A549 (cell line): ENCODE results near the gene ROBO3. TPM values are rescaled to one million over a fixed set of nuclear protein-coding genes. Genes with fewer than 3 reads are reported as not detected.
A peak's percentile ranks its signal among the peaks of the same experiment; 100 is the strongest.

Experiments
- ATAC-seq, 2 experiments: fragments of 200-7000 bp in 1 of 2; fragments of >200 bp in 1 of 2; cut with Nextera tagmentation in 1 of 2; cut with Tn5 transposase in 1 of 2; 3 replicates each; pipeline versions ENCODE4 v1.8.0 to v1.9.1; 2018 to 2020; ENCODE audit warnings: mild to moderate bottlenecking in 1 of 2, moderate library complexity in 1 of 2
- CTCF ChIA-PET: fragments of 300-600 bp; sonication (Branson Sonifier 250); formaldehyde crosslinking; extraction: SDS; loops from one replicate; lab custom pipeline; 2021; ENCODE audit warnings: antibody characterized with exemption, inconsistent platforms; lab: Yijun Ruan, JAX
- POLR2A ChIA-PET: fragments of 350-600 bp; formaldehyde crosslinking; extraction: SDS; loops from one replicate; lab custom pipeline; 2021; ENCODE audit warnings: antibody characterized with exemption, inconsistent platforms; lab: Yijun Ruan, JAX
- DNase-seq, 2 experiments: peaks; one replicate each; pipeline versions ENCODE4 v3.0.0 to v3.0.0-alpha.2; 2011 to 2016; ENCODE audit warnings: low read depth in 1 of 2, low spot score in 1 of 2
- FAIRE-seq: peaks from 2 replicates; lab custom pipeline; 2011; peaks lifted over from hg19 to GRCh38; lab: Jason Lieb, UNC
- H3K27ac ChIP-seq, 2 experiments: fragments of >200 bp; sonication (Bioruptor Twin); formaldehyde crosslinking; 3 replicates each; pipeline ENCODE4 v1.5.1; 2016 to 2017
- H3K4me1 ChIP-seq: fragments of >200 bp; sonication (Bioruptor Twin); formaldehyde crosslinking; 3 replicates; pipeline ENCODE4 v1.6.1; 2016
- H3K4me2 ChIP-seq: fragments of >200 bp; sonication (Bioruptor Twin); formaldehyde crosslinking; 3 replicates; pipeline ENCODE4 v1.6.1; 2016
- H3K4me3 ChIP-seq: fragments of >200 bp; sonication (Bioruptor Twin); formaldehyde crosslinking; 3 replicates; pipeline ENCODE4 v1.5.1; 2016
- H3K9me3 ChIP-seq: fragments of >200 bp; sonication (Bioruptor Twin); formaldehyde crosslinking; 3 replicates; pipeline ENCODE4 v1.6.1; 2016
- BHLHE40 ChIP-seq: IDR thresholded peaks from 2 replicates; pipeline ENCODE4 v1.6.1; 2012; ENCODE audit warnings: low read depth, low read length, inconsistent platforms
- CEBPB ChIP-seq, 2 experiments: fragments of >200 bp in 1 of 2; sonication (Bioruptor Twin) in 1 of 2; formaldehyde crosslinking in 1 of 2; IDR thresholded peaks; 2 replicates each; pipeline ENCODE4 v1.6.1; 2012 to 2016
- EHF ChIP-seq: fragments of 250-450 bp; sonication (Bioruptor Pico); IDR thresholded peaks from 2 replicates; pipeline ENCODE4 v1.5.0; 2020; ENCODE audit warnings: mild to moderate bottlenecking
- FOSL2 ChIP-seq, 2 experiments: fragments of 450-650 bp in 1 of 2; fragments of >200 bp in 1 of 2; sonication (Bioruptor Twin) in 1 of 2; formaldehyde crosslinking; IDR thresholded peaks; 2 replicates each; pipeline versions ENCODE4 v1.5.0 to v1.6.1; 2016 to 2020; ENCODE audit warnings: mild to moderate bottlenecking in 1 of 2, moderate library complexity in 1 of 2
- FOXS1 ChIP-seq: fragments of 250-450 bp; sonication (Bioruptor Pico); IDR thresholded peaks from 2 replicates; pipeline ENCODE4 v1.5.0; 2020; ENCODE audit warnings: mild to moderate bottlenecking, moderate library complexity
- HDAC2 ChIP-seq: fragments of 200-600 bp; sonication (generic); IDR thresholded peaks from 2 replicates; pipeline ENCODE4 v1.6.1; 2016
- HEYL ChIP-seq: fragments of 250-450 bp; sonication (Bioruptor Pico); IDR thresholded peaks from 2 replicates; pipeline ENCODE4 v1.8.0; 2021; ENCODE audit warnings: mild to moderate bottlenecking, moderate library complexity
- HMGXB4 ChIP-seq: fragments of 250-450 bp; sonication (Bioruptor Pico); IDR thresholded peaks from 2 replicates; pipeline ENCODE4 v1.5.0; 2021; ENCODE audit warnings: mild to moderate bottlenecking, moderate library complexity, borderline replicate concordance
- HOXA7 ChIP-seq: fragments of 250-450 bp; sonication (Bioruptor Pico); IDR thresholded peaks from 2 replicates; pipeline ENCODE4 v1.5.0; 2020; ENCODE audit warnings: mild to moderate bottlenecking, moderate library complexity
- HOXB13 ChIP-seq: fragments of 250-450 bp; sonication (Bioruptor Pico); IDR thresholded peaks from 2 replicates; pipeline ENCODE4 v1.5.0; 2020; ENCODE audit warnings: low read depth, mild to moderate bottlenecking, moderate library complexity
- JUN ChIP-seq, 2 experiments: fragments of >200 bp; sonication (Bioruptor Twin); formaldehyde crosslinking; IDR thresholded peaks; 2 replicates in 1 of 2; 3 replicates in 1 of 2; pipeline ENCODE4 v1.6.1; 2016 to 2017
- JUNB ChIP-seq: fragments of >200 bp; sonication (Bioruptor Twin); formaldehyde crosslinking; IDR thresholded peaks from 2 replicates; pipeline ENCODE4 v1.6.1; 2016
- KDM1A ChIP-seq: fragments of 200-600 bp; sonication (generic); IDR thresholded peaks from 2 replicates; pipeline ENCODE4 v1.6.1; 2016; ENCODE audit warnings: low read depth, mild to moderate bottlenecking
- NFE2L2 ChIP-seq: fragments of 150-350 bp; conservative IDR thresholded peaks from 2 replicates; pipeline ENCODE4 v1.6.1; 2014; ENCODE audit warnings: low read length
- NR3C1 ChIP-seq: fragments of >200 bp; sonication (Bioruptor Twin); formaldehyde crosslinking; IDR thresholded peaks from 3 replicates; pipeline ENCODE4 v1.6.1; 2017
- POLR2A ChIP-seq: IDR thresholded peaks from 2 replicates; pipeline ENCODE4 v1.6.1; 2012; ENCODE audit warnings: mild to moderate bottlenecking, low read length
- RARB ChIP-seq: fragments of 250-450 bp; sonication (Bioruptor Pico); IDR thresholded peaks from 2 replicates; pipeline ENCODE4 v1.8.0; 2021; ENCODE audit warnings: mild to moderate bottlenecking, moderate library complexity
- RFX5 ChIP-seq: fragments of 450-650 bp; IDR thresholded peaks from 2 replicates; pipeline ENCODE4 v1.7.1; 2014; ENCODE audit warnings: antibody characterized with exemption, mild to moderate bottlenecking, moderate library complexity
- SREBF2 ChIP-seq: fragments of 450-650 bp; IDR thresholded peaks from 2 replicates; pipeline ENCODE4 v1.6.1; 2014; ENCODE audit warnings: mild to moderate bottlenecking, moderate library complexity
- WGBS: methylation state at CpG from one replicate; pipeline ENCODE4 v1.1.6; 2017; ENCODE audit errors: missing lambda C conversion rate; 5-methylcytosine and 5-hydroxymethylcytosine counted together
- polyA plus RNA-seq, 4 experiments: library from polyadenylated mRNA; depleted of rRNA in 3 of 4; stranded (reverse); fragments of >200 nt; fragmentation: RNase III in 1 of 4; extraction: RNeasy Plus Mini Kit Qiagen cat#74134 plus additional on column Dnase treatment in 1 of 4; gene quantifications; 2 replicates in 3 of 4; 3 replicates in 1 of 4; pipeline ENCODE4 v1.2.3, GENCODE V29; 2011 to 2017
- TF ChIP-seq, protein P1 (sequence below): fragments of 150-350 bp; IDR thresholded peaks from 2 replicates; pipeline ENCODE4 v1.6.1; 2014; ENCODE audit warnings: low read depth, mild to moderate bottlenecking, low read length

ROBO3 gene
- polyA plus RNA-seq, 2 of the 4 experiments (the other 2 are of a cell fraction) = 2.1 to 2.8 TPM

DNA sequence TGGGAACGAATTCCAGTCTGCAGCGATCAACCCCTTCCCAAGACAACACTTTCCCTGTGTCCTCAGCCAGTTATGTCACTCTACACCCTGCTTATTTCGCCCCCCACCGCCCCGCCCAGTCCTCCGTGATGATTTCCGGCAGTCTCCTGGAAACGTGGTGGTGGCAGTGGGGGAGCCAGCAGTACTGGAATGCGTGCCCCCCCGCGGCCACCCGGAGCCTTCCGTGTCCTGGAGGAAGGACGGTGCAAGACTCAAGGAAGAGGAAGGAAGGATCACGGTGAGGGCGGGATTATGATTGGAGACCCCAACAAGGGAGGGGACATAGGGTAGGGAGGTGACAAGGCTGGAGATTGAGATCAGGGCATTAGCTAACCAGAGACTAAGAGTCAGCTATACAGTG lies 4.1 kb downstream of the ROBO3 start:
- no peak for DNase-seq
- peak overlapping the region; percentile 64 for H3K4me2 ChIP-seq
- no peak for ATAC-seq
- ChIA-PET POLR2A (no interaction called here), CTCF (interaction anchor here (0.8 to 4.6 kb wide), 5 partner anchors 10 to 206 kb away, joined by 3 to 22 read pairs (median 3); no protein-coding TSS in a partner anchor)
- 0 out of 3 replicates have a peak, but pooled peaks cover 3% of the 10 kb centered on the region for H3K9me3 ChIP-seq
- no peak overlapping the region for H3K27ac ChIP-seq
- H3K4me1 ChIP-seq = peaks cover 8% of the 10 kb centered on the region; the same call in 2 of the 3 replicates
- H3K4me3 ChIP-seq = no peak overlapping the region
- no peak for TF ChIP-seq NFE2L2
- TF ChIP-seq FOSL2 (IDR thresholded peaks at IDR 0.05) = no peak
- no peak for TF ChIP-seq FOSL2 (CRISPR knock-in tag; IDR thresholded peaks at IDR 0.05)
- WGBS = 20% methylated on average over 10 of the region's 16 CpGs
- FAIRE-seq = no peak

GRCh38 chr11:124869856-124870387 lies 4.7 kb downstream of the ROBO3 start:
- ATAC-seq = no peak
- ChIA-PET POLR2A (no interaction called here), CTCF (interaction anchor here (0.8 to 1.4 kb wide), 3 partner anchors 32 to 207 kb away, joined by 3 to 5 read pairs (median 3); no protein-coding TSS in a partner anchor)
- TF ChIP-seq EHF (CRISPR knock-in tag) (no peak), KDM1A (no peak), HOXA7 (no peak), HMGXB4 (CRISPR knock-in tag) (no peak), HOXB13 (CRISPR knock-in tag) (no peak), JUN (IDR thresholded peaks at IDR 0.05) (no peak), BHLHE40 (no peak), FOXS1 (no peak), RFX5 (no peak), POLR2A (no peak)
- TF ChIP-seq, protein P1, sequence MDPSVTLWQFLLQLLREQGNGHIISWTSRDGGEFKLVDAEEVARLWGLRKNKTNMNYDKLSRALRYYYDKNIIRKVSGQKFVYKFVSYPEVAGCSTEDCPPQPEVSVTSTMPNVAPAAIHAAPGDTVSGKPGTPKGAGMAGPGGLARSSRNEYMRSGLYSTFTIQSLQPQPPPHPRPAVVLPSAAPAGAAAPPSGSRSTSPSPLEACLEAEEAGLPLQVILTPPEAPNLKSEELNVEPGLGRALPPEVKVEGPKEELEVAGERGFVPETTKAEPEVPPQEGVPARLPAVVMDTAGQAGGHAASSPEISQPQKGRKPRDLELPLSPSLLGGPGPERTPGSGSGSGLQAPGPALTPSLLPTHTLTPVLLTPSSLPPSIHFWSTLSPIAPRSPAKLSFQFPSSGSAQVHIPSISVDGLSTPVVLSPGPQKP = no peak
- 65% methylated on average over 9 of the region's 14 CpGs for WGBS
- H3K27ac ChIP-seq = no peak overlapping the region
- peaks cover 8% of the 10 kb centered on the region; the same call in 2 of the 3 replicates for H3K4me1 ChIP-seq
- 0 out of 3 replicates have a peak, but pooled peaks cover 3% of the 10 kb centered on the region for H3K9me3 ChIP-seq
- no peak overlapping the region for H3K4me2 ChIP-seq
- no peak overlapping the region for H3K4me3 ChIP-seq
- no peak for FAIRE-seq
- no peak for DNase-seq

- Histone ChIP-seq H3K4me3 (no peak overlapping the region), H3K4me1 (peaks cover 4% of the 10 kb centered on the region; the same call in 2 of the 3 replicates), H3K9me3 (0 out of 3 replicates have a peak, but pooled peaks cover 3% of the 10 kb centered on the region), H3K4me2 (no peak overlapping the region), H3K27ac (no peak overlapping the region)
- FAIRE-seq = no peak
- 82% methylated on average over 7 of the region's 7 CpGs for WGBS
- ChIA-PET POLR2A (no interaction called here), CTCF (interaction anchor here (0.8 kb wide), 1 partner anchor 124 kb away, joined by 3 read pairs; no protein-coding TSS in a partner anchor)
- DNase-seq = no peak
- ATAC-seq = no peak
- TF ChIP-seq SREBF2 (no peak), KDM1A (no peak), CEBPB (IDR thresholded peaks at IDR 0.05) (no peak), HDAC2 (no peak)
These were observed 5.2 kb downstream of the ROBO3 start for GRCh38 chr11:124870430-124870829.

- WGBS = 42% methylated on average over 8 of the region's 8 CpGs
- no peak overlapping the region for H3K4me2 ChIP-seq
- CTCF ChIA-PET = interaction anchor here (0.6 to 1.5 kb wide), 2 partner anchors 36 to 71 kb away, joined by 3 read pairs; no protein-coding TSS in a partner anchor
- TF ChIP-seq, protein P1 = no peak
- TF ChIP-seq JUNB (no peak), JUN (IDR thresholded peaks at IDR 0.05) (no peak), HEYL (no peak), RARB (no peak), NR3C1 (no peak), EHF (CRISPR knock-in tag) (no peak)
- TF ChIP-seq, all 56 proteins: peak for 0
- POLR2A ChIA-PET = no interaction called here
- H3K9me3 ChIP-seq = no peaks in the 10 kb centered on the region
- no peak for FAIRE-seq
- no peak for DNase-seq
- peaks cover 6% of the 10 kb centered on the region; the same call in 1 of the 3 replicates for H3K4me1 ChIP-seq
- H3K27ac ChIP-seq = no peak overlapping the region
- no peak for ATAC-seq
- no peak overlapping the region for H3K4me3 ChIP-seq
These were observed 7.0 kb downstream of the ROBO3 start for GRCh38 chr11:124872280-124872679.
